Neural cell (in vitro differentiated cells): Measurements from ENCODE around the gene MIEF1. TPM values are rescaled to one million over a fixed set of nuclear protein-coding genes. Genes with fewer than 3 reads are reported as not detected.

Source experiments
- H2AFZ ChIP-seq: fragments of 200-600, 300-800 bp; sonication (generic), shearing (Covaris generic); 2 replicates; pipeline ENCODE4 v1.6.0; 2014; ENCODE audit warnings: low read depth, mild to moderate bottlenecking, antibody characterized with exemption, low read length, moderate library complexity
- H3F3A ChIP-seq: fragments of 200-600 bp; shearing (Covaris generic); 2 replicates; pipeline ENCODE4 v1.6.1; 2016; ENCODE audit warnings: mild to moderate bottlenecking, moderate library complexity, mixed read lengths, antibody characterized with exemption, low read length; ENCODE audit not compliant: insufficient read depth, poor library complexity, severe bottlenecking
- H3K27ac ChIP-seq: fragments of 200-600, 300-800 bp; sonication (generic), shearing (Covaris generic); 2 replicates; pipeline ENCODE4 v1.5.1; 2014; ENCODE audit warnings: mild to moderate bottlenecking, low read length, moderate library complexity
- H3K27me3 ChIP-seq: fragments of 300-800, 200-600 bp; sonication (generic), shearing (Covaris generic); 2 replicates; pipeline ENCODE4 v1.6.0; 2014; ENCODE audit warnings: mild to moderate bottlenecking, low read depth, low read length, moderate library complexity; ENCODE audit not compliant: insufficient read depth
- H3K36me3 ChIP-seq: fragments of 300-800, 200-600 bp; sonication (generic), shearing (Covaris generic); 2 replicates; pipeline ENCODE4 v1.5.1; 2014; ENCODE audit warnings: mild to moderate bottlenecking, antibody characterized with exemption, low read length, moderate library complexity; ENCODE audit not compliant: insufficient read depth
- H3K4me2 ChIP-seq: fragments of 300-800, 200-600 bp; sonication (generic), shearing (Covaris generic); 2 replicates; pipeline ENCODE4 v1.6.0; 2014; ENCODE audit warnings: mild to moderate bottlenecking, low read length
- H3K4me3 ChIP-seq: fragments of 300-800, 200-600 bp; sonication (generic), shearing (Covaris generic); 2 replicates; pipeline ENCODE4 v1.5.1; 2014; ENCODE audit warnings: mild to moderate bottlenecking, low read length, moderate library complexity
- H3K79me2 ChIP-seq: fragments of 200-600 bp; shearing (Covaris generic); replicated peaks from 2 replicates; pipeline ENCODE4 v1.6.0; 2014; ENCODE audit warnings: mild to moderate bottlenecking, low read length, moderate library complexity; ENCODE audit not compliant: insufficient read depth
- H3K9ac ChIP-seq: fragments of 300-800, 200-600 bp; sonication (generic), shearing (Covaris generic); 2 replicates; pipeline ENCODE4 v1.6.1; 2016; ENCODE audit warnings: mild to moderate bottlenecking, low read length, mixed read lengths
- H3K9me2 ChIP-seq: fragments of 200-600 bp; shearing (Covaris generic); 2 replicates; pipeline ENCODE4 v1.6.1; 2016; ENCODE audit warnings: mild to moderate bottlenecking, low read length, mixed read lengths; ENCODE audit not compliant: insufficient read depth
- H3K9me3 ChIP-seq: fragments of 200-600, 300-800 bp; sonication (generic), shearing (Covaris generic); 2 replicates; pipeline ENCODE4 v1.6.1; 2016; ENCODE audit warnings: mild to moderate bottlenecking, mixed run types, low read length, moderate library complexity, mixed read lengths
- H4K20me1 ChIP-seq: fragments of 200-600 bp; shearing (Covaris generic); 2 replicates; pipeline ENCODE4 v1.6.1; 2016; ENCODE audit warnings: mild to moderate bottlenecking, mixed run types; ENCODE audit not compliant: insufficient read depth
- EP300 ChIP-seq: fragments of 450-650 bp; conservative IDR thresholded peaks from 2 replicates; pipeline ENCODE4 v1.6.1; 2014; ENCODE audit warnings: antibody characterized with exemption, mild to moderate bottlenecking, moderate library complexity; ENCODE audit not compliant: poor library complexity, severe bottlenecking
- EZH2 ChIP-seq: fragments of 200-600, 300-800 bp; shearing (Covaris generic), sonication (generic); IDR thresholded peaks from 2 replicates; pipeline ENCODE4 v1.6.1; 2014; ENCODE audit warnings: antibody characterized with exemption, low read length, borderline replicate concordance, mild to moderate bottlenecking; ENCODE audit not compliant: insufficient read depth, poor library complexity, severe bottlenecking
- MXI1 ChIP-seq: fragments of 450-650 bp; conservative IDR thresholded peaks from 2 replicates; pipeline ENCODE4 v1.6.1; 2014; ENCODE audit warnings: antibody characterized with exemption, mild to moderate bottlenecking; ENCODE audit not compliant: poor library complexity, severe bottlenecking
- POLR2AphosphoS5 ChIP-seq: IDR thresholded peaks from 2 replicates; pipeline ENCODE4 v1.6.1; 2012
- RAD21 ChIP-seq: fragments of 450-650 bp; conservative IDR thresholded peaks from 2 replicates; pipeline ENCODE4 v1.6.1; 2014; ENCODE audit warnings: antibody characterized with exemption, mild to moderate bottlenecking, moderate library complexity
- SMC3 ChIP-seq: fragments of 450-650 bp; conservative IDR thresholded peaks from 2 replicates; pipeline ENCODE4 v1.6.1; 2014; ENCODE audit warnings: antibody characterized with exemption, mild to moderate bottlenecking, moderate library complexity; ENCODE audit not compliant: poor library complexity
- TAF1 ChIP-seq: IDR thresholded peaks from 2 replicates; pipeline ENCODE4 v1.6.1; 2012; ENCODE audit warnings: low read depth
- polyA plus RNA-seq: library from polyadenylated mRNA; depleted of rRNA; stranded (reverse); fragments of >200 nt; gene quantifications from 2 replicates; pipeline ENCODE4 v1.2.3, GENCODE V29; 2014
- TF ChIP-seq, protein P1 (sequence below): fragments of 450-650 bp; IDR thresholded peaks from 2 replicates; pipeline ENCODE4 v1.5.1; 2014; ENCODE audit warnings: antibody characterized with exemption, mild to moderate bottlenecking, moderate library complexity; ENCODE audit not compliant: poor library complexity, severe bottlenecking
- TF ChIP-seq, protein P2 (sequence below): IDR thresholded peaks from 2 replicates; pipeline ENCODE4 v1.6.1; 2012; ENCODE audit warnings: borderline replicate concordance

Gene MIEF1
- polyA plus RNA-seq, 1 donor from 2014 or later: 19.8 TPM

DNA sequence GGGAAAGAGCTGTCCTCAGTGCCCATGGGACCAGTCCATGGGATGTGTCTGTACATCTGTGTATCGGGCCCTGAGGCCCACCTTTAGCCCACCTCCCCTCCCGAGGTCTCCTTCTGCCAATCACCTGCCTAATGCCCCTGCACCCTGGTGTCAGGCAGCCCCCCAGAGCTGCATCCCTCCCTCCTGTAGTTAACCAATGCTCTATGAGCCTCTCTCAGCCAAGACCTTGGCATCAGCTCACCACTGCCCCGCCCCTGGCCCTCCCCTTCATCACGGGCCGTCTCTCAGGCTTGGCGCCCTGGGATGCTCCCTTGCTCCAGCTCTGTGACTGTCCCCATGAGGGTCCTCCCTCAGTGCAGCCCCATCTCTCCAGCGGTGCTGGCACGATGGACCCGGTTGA, 26.8 kb upstream of the MIEF1 start:
- Histone ChIP-seq H3K4me3 (no peak overlapping the region), H4K20me1 (no peaks in the 10 kb centered on the region), H3K9me2 (no peaks in the 10 kb centered on the region), H3K9ac (no peak overlapping the region), H3K9me3 (no peaks in the 10 kb centered on the region), H3K27me3 (no peaks in the 10 kb centered on the region), H3F3A (no peaks in the 10 kb centered on the region), H3K36me3 (no peaks in the 10 kb centered on the region), H3K79me2 (no peaks in the 10 kb centered on the region), H3K4me2 (no peak overlapping the region), H2AFZ (no peak overlapping the region), H3K27ac (no peak overlapping the region)
- TF ChIP-seq TAF1 (no peak), RAD21 (no peak), POLR2AphosphoS5 (no peak), SMC3 (no peak)
- TF ChIP-seq, protein P1, sequence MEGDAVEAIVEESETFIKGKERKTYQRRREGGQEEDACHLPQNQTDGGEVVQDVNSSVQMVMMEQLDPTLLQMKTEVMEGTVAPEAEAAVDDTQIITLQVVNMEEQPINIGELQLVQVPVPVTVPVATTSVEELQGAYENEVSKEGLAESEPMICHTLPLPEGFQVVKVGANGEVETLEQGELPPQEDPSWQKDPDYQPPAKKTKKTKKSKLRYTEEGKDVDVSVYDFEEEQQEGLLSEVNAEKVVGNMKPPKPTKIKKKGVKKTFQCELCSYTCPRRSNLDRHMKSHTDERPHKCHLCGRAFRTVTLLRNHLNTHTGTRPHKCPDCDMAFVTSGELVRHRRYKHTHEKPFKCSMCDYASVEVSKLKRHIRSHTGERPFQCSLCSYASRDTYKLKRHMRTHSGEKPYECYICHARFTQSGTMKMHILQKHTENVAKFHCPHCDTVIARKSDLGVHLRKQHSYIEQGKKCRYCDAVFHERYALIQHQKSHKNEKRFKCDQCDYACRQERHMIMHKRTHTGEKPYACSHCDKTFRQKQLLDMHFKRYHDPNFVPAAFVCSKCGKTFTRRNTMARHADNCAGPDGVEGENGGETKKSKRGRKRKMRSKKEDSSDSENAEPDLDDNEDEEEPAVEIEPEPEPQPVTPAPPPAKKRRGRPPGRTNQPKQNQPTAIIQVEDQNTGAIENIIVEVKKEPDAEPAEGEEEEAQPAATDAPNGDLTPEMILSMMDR: no peak

DNA sequence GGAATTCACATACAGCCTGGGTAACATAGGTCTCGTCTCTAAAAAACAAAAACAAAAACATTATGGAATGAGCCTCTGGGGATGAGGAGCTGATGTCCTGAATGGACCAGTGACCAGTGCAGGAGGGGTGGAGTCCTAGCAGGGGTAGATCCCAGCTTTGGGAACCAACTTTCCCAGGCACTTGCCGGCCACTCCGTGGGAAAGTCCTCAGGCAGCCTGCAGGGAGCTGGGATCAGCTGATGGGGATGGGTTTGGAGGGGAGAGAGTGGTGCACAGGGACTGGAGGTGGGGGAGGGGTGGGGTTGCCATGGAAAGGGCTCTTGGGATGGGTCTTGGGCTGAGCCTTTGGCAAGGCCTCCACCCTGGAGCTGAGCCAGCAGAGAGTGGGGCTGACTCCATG, 26.2 kb upstream of the MIEF1 start:
- Histone ChIP-seq H3K4me2 (no peak overlapping the region), H3K9me3 (no peaks in the 10 kb centered on the region), H3K79me2 (no peaks in the 10 kb centered on the region), H3K27ac (no peak overlapping the region), H3F3A (no peaks in the 10 kb centered on the region), H3K4me3 (no peak overlapping the region), H4K20me1 (no peaks in the 10 kb centered on the region), H2AFZ (no peak overlapping the region), H3K36me3 (no peaks in the 10 kb centered on the region), H3K27me3 (no peaks in the 10 kb centered on the region), H3K9me2 (no peaks in the 10 kb centered on the region), H3K9ac (no peak overlapping the region)
- TF ChIP-seq EP300 (no peak), TAF1 (no peak), RAD21 (no peak), SMC3 (no peak), MXI1 (no peak), EZH2 (no peak), POLR2AphosphoS5 (no peak)
- TF ChIP-seq, protein P1: no peak
- TF ChIP-seq, protein P2, sequence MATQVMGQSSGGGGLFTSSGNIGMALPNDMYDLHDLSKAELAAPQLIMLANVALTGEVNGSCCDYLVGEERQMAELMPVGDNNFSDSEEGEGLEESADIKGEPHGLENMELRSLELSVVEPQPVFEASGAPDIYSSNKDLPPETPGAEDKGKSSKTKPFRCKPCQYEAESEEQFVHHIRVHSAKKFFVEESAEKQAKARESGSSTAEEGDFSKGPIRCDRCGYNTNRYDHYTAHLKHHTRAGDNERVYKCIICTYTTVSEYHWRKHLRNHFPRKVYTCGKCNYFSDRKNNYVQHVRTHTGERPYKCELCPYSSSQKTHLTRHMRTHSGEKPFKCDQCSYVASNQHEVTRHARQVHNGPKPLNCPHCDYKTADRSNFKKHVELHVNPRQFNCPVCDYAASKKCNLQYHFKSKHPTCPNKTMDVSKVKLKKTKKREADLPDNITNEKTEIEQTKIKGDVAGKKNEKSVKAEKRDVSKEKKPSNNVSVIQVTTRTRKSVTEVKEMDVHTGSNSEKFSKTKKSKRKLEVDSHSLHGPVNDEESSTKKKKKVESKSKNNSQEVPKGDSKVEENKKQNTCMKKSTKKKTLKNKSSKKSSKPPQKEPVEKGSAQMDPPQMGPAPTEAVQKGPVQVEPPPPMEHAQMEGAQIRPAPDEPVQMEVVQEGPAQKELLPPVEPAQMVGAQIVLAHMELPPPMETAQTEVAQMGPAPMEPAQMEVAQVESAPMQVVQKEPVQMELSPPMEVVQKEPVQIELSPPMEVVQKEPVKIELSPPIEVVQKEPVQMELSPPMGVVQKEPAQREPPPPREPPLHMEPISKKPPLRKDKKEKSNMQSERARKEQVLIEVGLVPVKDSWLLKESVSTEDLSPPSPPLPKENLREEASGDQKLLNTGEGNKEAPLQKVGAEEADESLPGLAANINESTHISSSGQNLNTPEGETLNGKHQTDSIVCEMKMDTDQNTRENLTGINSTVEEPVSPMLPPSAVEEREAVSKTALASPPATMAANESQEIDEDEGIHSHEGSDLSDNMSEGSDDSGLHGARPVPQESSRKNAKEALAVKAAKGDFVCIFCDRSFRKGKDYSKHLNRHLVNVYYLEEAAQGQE: no peak
